Pons (tissue), 1 donor: ENCODE results near the gene TUBA4A.
A peak's percentile ranks its signal among the peaks of the same experiment; 100 is the strongest.
"Not testable (repeated sequence)": the region's sequence is repeated elsewhere in the genome, so short reads cannot be mapped to it uniquely, and the experiment has no call there.

Experiments used
- DNase-seq: peaks from one replicate; pipeline ENCODE4 v3.0.0-alpha.2; 2016; ENCODE audit warnings: low spot score

TUBA4A gene

DNA sequence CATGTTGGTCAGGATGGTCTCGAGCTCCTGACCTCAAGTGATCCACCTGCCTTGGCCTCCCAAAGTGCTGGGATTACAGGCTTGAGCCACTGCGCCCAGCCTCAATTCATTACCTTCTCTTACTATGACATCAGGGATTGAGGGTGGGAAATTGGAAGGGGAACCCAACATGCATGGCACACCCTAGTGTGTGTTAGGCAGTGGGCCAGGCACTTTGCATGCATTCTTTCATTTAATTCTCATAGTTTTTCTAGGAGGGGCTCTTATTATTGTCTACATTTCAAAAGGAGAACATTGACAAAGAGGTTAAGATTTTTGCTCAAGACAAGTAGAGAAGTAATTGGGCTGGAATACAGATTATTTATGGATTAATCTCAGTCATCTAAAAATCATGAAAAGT is 14.6 kb upstream of the TUBA4A start:
- DNase-seq: no peak

DNA sequence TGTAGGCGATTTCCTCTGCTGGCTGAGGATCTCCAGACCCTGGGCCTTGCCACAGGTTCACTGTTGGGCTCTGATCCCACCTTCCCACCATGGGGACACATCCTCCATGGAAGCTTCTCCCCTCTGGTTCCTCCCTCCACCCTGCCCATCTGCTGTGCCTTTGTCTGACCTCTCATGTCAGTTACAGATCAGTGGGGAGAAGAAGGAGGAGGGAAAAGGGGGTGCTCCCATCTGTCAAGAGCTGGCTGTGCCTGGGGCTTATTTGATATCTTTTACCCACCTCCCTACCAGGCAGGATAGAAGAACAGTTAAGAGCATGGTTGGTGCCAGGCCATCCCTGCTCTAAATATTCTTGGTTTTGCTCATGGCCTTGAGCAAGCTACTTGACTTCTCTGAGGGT is 13.2 kb upstream of the TUBA4A start:
- DNase-seq: no peak

DNA sequence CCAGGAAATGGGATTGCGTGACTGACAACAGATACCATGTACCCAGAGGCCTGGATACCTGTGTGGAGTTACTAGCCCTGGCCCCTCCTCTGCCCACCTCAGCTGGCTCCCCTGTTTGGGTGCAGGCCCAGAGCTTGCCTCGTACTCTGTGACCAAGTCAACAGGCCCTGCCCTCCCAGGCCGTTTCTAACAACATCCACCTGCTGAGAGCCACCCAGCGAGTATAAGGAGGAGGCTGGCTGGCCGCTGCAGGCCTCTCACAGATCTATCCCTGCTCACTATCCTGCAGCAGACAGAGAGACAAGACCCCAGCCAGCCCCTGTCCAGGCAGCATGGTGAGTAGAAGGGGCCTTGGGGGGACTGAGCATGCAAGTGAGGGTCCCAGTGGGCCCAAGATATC is 12.5 kb upstream of the TUBA4A start:
- DNase-seq: no peak

DNA sequence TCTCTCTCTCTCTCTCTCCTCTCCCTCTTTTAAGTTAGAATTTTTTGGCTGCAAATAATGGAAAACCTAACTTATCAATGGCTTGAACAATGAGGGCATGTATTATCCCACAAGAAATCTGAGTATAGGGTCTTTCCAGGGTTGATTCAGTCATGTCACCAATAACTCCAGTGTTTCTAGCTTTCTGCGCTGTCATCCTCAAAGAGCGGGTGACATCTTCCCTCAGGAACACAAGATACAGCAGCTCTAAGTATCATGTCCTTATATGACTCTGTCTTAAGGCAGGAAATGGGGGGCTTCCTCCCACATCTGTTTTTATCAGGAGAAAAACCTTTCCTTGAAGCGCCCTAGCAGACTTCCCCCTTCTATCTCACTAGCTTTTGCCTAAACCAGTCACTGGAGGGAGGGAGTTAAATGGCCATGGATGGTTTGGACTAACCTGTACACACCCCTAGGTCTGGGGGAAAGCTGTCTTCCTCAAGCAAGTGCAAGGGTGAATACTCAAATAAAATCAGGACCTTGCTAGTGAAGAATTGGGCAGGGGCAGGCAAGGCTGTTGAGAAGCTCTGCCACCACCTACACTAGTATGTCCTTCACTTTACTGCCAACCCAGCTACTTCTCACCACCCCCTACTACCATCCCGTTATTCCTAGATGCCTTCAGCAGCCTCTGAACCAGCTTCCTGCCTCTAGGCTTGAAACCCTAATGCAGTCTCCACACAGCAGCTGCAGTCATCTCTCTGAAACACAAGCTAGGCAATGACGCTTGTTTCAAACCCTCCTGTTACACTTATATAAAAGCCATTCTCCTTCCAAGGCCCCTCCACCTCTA is 7.5 kb upstream of the TUBA4A start:
- DNase-seq: no peak

DNA sequence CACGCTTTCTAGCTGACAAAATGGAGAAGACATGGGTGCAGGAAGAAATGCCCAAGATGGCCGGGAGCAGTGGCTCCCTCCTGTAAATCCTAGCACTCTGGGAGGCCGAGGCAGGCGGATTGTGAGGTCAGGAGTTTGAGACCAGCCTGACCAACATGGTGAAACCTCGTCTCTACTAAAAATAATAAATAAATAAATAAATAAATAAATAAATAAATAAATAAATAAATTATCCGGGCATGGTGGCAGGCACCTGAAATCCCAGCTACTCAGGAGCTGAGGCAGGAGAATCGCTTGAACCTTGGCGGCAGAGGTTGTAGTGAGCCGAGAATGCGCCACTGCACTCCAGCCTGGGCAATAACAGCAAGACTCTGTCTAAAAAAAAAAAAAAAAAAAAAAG is 5.2 kb upstream of the TUBA4A start:
- DNase-seq: not testable (repeated sequence)

DNA sequence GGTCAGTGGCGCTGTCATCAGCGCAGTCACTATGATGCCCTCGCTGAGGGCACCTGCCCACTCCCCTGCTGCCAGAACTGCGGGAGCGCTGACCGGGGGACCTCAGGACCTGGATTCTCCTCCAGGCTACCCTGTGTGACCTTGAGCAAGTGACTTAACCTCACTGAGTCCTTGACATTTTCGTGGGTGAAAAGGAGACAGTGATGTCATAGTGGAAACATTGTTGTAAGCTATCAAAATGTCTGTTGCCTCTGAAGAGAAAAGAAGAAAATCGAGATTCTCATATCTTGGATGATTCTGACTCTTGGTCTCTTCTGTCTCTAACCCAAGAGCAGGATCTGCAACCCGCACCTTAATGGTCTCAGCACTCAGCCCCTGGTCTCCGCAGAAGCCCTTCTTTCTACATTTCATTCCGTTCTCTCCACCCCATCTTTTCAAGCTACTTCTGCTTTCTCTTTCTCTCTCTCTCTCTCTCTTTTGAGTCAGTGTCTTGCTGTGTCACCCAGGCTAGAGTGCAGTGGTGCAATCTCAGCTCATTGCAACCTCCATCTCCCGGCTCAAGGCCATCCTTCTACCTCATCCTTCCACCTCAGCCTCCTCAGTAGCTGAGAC is 978 bp upstream of the TUBA4A start:
- no peak for DNase-seq

DNA sequence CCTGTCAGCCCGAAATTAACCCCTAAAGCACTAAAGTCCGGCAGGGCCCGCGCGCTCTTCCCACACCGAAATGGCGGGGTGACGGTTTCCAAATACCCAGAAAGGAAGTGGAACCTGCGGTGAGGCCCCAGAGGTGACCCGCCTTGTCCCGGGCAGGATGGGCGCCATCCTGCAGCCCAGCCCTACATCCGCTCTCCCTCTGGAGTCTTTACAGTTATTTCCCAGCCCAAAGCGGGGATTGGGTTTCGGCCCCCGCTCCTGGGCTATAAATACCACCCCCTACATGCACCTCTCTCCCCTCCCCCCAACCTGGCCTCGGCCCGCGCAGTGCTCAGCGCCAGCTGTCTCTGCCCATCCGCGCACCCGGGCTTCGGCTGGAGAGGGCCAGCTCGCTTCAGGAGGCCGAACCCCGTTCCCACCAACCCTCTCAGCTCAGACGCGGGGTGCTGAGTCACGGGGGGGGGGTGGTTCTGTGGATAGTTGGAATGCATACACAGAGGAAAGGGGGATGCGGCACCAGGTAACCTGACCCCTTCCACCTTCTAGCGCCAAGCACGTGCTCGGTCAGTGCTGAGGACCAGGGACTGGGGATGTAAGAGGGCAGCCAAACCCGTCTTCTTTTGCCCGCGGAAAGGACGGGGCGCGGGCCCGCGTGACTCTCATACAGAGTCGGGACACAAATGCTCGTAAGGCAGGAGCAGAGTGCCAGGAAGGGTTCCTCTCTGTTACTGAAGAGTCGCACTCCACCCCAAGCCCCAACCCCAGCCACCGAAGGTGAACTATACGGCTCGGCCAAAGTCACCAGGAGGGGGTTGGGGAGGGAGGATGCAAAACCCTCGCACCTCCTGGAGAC is 592 bp downstream of the TUBA4A start, which contains the start of gene TUBA4B:
TSS of gene TUBA4B (plus strand) at position 344 of the 853 bp plus-strand sequence. CDS start at position 509, 165 bp downstream.
- DNase-seq: peak; percentile 11

DNA sequence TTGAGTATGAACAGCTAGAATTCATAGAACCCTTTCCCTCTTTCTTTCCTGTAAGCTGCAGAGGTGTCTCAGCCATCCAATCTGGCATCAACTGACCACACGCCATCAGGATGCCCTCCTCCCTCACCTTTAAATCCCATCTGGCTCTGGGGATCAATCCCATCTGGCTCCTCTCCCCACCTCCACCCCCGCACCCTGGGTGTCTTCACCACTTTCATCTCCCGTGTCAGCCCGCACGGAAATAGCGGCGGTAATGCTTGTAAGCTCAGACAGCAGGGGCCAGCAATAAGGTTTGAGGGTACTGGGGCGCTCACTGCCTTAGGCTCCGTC is 1.2 kb downstream of the TUBA4A start:
- DNase-seq: no peak

DNA sequence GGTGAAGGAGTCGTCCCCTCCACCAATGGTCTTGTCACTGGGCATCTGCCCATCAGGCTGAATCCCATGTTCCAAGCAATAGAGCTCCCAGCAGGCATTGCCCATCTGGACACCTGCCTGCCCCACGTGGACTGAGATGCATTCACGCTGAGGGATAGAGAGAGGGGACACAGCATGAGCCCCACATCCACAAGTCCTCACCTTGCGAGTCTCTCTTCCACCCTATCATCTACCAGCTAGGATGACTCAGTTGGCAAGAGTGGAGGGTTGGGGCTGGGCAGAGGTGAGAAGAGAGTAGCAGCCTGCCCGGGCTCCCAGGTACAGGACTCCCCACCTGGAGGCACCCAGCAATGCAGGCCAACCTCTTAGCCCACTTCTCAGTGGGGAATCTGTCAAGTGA is 1.6 kb downstream of the TUBA4A start:
- no peak for DNase-seq

DNA sequence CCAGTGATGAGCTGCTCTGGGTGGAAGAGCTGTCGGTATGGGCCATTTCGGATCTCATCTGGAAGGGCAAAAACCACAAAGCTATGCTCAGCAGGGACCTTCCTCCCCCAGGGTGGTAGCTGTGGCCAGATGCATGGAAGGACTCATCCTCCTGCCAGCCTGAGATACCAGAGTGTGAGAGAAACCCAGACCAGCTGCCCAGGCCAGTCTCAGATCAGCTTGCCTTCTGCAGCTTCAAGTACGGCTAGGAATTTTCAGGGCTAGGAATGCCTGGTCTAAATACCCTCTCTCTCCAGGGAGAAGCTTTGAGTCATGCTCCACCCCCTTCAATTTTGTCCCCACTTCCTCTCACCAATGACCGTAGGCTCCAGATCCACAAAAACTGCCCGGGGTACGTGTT is 2.1 kb downstream of the TUBA4A start:
- DNase-seq: no peak

DNA sequence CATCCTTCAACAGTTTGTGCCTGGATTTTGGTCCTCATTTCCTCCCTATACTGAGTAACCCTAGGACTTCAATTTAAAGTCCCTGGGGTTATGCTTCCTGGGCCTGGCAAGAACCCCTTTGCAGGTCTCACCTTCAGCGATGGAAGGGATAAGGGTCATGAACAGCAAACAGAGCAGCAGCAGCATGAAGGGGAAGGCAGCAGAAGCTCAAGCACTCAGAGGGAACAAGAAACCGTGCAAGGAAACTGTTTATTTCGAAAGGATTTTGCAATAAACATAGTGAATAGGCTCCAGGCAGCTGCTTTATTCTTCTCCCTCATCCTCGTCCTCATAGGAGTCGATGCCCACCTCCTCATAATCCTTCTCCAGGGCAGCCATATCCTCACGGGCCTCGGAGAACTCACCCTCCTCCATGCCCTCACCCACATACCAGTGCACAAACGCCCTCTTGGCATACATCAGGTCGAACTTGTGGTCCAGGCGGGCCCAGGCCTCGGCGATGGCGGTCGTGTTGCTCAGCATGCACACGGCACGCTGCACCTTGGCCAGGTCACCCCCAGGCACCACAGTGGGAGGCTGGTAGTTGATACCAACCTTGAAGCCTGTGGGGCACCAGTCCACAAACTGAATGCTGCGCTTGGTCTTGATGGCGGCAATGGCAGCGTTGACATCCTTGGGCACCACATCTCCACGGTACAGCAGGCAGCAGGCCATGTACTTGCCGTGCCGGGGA is 3.5 kb downstream of the TUBA4A start:
- DNase-seq: no peak

DNA sequence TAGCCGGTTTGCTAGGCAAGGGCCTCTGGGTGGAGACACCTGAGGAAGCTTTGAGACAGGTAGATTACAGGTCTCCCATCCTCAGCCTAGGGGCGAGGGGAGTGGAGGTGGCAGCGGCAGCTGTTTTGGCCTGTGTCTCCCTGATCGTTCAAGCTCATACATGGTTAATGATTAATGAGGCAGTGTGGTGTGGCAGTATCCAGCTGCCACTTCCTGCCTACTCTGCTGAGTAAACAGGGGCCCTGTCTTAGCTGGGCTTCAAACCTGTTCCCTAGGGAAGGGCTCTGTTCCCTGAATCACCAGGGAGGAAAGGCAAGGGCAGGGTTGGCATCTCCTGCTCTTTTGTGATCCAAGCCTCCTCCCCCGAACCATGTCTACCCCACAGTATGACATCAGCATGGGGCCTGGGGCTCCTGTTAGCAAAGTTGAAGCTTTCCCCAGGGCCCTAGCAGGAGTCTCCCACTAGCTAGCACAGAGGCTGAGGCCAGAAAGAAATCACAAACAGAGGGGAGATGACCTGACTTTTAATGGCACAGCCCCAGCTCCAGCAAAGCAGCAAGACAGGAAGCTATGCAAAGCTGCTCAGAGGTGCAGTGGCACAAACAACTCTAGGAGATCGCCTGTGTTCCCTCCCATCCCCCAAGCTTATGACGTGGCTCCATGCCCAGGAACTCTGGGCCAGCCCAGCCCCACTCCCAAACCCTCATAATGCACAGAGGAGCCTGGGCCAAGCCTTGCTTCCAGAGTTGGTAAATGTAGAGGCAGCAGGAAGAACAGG is 4.3 kb downstream of the TUBA4A start:
- peak; percentile 73 for DNase-seq

DNA sequence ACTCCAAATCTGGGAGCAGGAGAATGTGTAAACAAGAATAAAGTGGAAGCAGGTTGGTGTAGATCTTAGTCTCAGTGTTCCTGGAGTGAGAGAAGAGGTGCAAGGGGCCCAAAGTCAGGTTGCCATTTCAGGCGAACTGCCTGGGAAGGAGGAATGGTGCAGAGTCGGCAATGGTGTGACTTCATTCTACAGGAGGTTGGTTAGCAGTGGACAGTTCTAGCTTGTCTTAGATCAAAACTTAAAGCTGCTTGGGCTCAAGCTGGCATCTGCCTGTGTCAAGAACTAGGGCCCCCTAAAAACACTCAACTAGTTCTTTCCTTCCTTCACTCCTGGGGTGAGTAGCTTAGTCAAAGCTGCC is 4.9 kb downstream of the TUBA4A start:
- DNase-seq: no peak

DNA sequence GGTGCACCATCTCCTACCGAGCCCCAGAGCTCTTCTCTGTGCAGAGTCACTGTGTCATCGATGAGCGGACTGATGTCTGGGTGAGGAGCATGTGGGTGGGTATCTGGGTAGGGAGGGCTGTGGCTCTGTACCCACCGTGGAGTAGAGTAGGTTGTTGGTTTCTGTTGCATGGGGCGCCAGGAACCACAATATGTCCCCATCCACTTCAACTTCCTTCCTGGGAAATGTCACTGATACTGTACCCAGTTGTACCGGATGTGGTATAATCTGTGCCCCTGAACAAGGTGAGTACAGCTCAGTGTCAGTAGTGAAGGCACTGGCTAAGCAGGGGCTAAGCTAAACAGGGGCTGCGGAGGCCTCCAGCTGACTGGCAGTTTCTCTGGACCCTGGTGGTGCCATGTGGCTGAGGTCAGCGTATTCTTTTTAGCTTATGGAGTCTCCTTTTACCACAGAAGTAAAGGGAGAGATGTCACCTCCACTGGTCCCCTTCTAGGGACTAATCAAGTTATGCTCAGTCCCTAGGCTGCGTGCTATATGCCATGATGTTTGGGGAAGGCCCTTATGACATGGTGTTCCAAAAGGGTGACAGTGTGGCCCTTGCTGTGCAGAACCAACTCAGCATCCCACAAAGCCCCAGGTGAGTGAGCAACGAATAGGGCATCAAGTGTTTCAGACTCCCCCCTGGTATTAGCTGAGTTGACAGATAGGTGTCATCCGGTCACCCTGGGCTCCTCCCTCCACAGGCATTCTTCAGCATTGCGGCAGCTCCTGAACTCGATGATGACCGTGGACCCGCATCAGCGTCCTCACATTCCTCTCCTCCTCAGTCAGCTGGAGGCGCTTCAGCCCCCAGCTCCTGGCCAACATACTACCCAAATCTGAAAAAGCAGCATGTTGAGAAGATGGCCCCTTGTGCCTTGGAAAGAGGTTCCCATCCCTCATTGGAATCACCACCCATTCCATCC is 5.8 kb downstream of the TUBA4A start:
- DNase-seq: no peak

DNA sequence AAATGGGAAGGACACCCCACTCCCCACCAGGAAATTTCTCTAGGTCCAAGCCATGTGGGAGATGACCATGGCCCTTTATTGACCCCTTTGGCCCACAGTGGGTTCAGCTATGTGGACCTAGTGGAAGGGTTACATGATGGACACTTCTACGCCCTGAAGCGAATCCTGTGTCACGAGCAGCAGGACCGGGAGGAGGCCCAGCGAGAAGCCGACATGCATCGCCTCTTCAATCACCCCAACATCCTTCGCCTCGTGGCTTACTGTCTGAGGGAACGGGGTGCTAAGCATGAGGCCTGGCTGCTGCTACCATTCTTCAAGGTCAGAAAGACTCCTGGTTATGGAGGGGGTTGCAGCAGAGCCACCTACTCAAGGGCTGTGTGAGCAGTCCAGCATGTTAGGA is 7.2 kb downstream of the TUBA4A start:
- DNase-seq: no peak

DNA sequence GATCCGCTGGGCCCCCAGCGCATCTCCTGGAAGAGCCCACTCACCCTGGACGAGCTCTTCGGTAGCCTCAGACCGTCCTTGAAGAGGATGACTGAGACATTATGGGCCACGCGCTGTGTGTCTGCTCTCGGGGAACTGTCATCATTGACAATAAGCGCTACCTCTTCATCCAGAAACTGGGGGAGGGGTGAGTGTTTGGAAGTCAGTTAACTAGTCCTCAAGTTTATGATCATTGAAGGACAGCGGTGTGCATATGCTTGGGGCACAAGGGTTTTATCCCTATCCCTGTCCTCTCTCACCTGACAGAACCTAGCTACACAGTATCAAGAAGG is 7.9 kb downstream of the TUBA4A start:
- DNase-seq: no peak

DNA sequence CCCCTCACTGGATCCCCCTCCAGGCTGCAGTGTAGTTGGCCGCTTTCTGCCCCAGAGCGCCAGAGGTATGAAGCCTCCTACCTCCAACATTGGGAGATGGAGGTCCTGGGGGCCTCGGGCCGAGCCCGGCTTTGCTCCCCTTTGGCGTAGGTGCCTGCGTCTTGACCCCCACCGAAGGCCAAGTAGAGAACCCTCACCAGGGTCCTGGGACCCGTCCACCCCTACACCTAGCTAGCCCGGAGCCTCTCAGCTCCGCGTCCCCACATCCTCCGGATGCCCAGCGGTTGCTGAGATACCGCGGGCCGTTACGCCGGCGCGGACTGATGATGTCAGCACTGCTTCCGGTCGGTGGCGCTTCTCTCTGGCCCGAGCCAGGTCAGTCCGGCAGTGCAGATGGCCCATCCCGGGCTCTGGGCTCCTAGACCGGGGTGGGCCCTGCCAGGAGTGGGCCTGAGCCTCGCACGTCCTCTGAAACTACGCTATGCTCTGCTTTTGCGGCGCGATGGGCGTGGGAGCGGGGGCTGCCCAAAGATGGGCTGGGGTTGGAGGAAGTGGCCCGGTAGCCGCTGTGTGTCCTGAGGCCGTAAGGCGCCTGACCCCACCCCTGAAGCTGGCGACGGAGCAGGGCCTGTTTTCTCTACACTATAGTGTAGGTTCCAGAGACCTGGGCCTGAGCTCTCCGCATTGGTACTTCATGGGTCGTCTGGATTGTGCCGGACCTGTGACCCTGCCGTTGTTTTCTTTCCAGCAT is 8.4 kb downstream of the TUBA4A start, which contains the start of the genes GLB1L and STK16:
TSS of gene GLB1L (minus strand) at position 297 of the 751 bp plus-strand sequence. CDS start 1,871 bp downstream, outside the sequence.
TSS of gene STK16 (plus strand) at position 332 of the 751 bp plus-strand sequence. CDS start 521 bp downstream, outside the sequence.
- peak; percentile 86 for DNase-seq

DNA sequence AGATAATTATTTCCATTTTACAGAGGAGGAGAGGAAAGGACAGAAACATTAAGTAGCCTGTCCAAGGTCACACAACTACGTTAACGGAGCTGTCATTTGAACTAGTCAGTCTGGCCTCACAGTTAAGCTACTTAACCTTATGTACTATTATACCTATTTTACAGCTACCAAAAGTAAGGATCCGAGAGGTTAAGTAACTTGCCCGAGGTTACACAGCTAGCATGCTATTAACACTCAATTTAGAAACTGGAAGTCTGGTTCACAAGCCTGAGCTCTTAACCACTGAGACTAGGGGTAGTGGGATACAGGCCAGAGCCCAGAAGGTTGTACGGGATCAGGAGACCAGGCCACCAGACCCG is 8.9 kb downstream of the TUBA4A start:
- DNase-seq: no peak

DNA sequence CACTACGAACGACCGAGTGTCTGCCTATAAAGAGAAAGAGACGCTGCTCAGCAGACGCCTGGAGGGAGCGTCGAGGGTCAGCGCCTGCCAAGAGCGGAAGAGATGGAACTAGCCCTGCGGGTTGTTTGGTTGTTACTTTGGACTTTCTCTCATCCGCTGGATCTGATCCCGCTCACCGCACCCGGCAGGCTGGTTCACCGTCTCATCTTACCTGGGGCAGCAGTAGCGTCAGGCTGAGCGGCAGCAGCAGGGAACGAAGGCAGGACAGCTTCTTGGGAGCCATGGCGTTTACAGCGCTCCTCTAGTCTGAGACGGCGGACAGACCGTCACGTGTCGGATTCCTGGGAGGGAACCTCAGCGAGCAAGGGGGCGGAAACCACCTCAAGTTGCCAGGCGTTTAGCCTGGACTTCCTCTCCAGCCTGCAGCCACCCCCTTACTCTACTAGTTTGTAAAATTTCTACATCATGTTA is 10.4 kb downstream of the TUBA4A start:
- no peak for DNase-seq
